Endothelial cell of umbilical vein (primary cell): ENCODE data around the gene C1QTNF2.

Source experiments
- EZH2 ChIP-seq: IDR thresholded peaks from 2 replicates; pipeline ENCODE4 v1.6.1; 2012; ENCODE audit warnings: borderline replicate concordance, low read depth, mild to moderate bottlenecking, moderate library complexity, low read length, inconsistent platforms; ENCODE audit not compliant: severe bottlenecking
- POLR2A ChIP-seq: IDR thresholded peaks from 2 replicates; pipeline ENCODE4 v1.6.1; 2012; ENCODE audit warnings: low read depth, mild to moderate bottlenecking, control low read depth, low read length
- TF ChIP-seq, protein P1 (sequence below), 2 donors: IDR thresholded peaks; 1 replicate in 1 of 2; 2 replicates in 1 of 2; pipeline ENCODE4 v1.5.1; 2011; ENCODE audit warnings: low read length in 2 of 2, mild to moderate bottlenecking in 2 of 2, moderate library complexity in 2 of 2, control low read depth in 1 of 2, inconsistent platforms in 1 of 2, low read depth in 1 of 2; ENCODE audit not compliant: insufficient read depth in 1 of 2; ENCODE audit errors: extremely low read depth in 1 of 2

DNA sequence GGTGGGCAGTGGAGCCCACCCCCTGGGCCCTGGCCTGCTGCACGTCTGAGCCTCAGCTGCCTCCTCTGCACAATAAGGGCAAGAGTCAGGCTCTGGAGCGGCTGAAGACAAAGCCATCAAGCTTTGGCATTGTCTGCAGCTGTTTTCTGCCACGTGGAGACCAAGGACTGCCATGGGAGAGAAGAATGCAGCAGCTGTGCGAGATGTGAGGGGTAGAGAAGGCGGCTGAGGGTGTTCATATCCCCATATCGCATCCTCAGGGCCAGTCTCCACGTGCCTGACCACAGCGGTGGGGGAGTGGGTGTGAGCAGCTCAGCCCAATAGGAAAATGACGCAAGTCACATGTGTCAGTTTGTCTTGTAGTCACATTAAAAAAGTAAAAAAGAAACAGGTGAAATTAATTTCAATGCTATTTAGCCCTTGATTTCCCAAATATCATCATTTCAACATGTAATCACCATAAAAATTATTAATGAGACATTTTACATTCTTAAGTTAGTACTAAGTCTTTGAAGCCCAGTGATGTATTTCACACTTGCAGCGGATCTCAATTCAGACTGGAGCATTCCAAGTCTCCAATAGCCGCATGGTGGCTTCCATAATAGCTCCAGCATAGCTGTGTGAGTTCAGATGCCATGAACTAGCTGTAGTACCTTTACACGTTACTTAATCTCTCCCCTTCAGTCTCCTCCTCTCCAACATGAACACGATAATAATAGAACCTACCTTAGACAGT lies 6.6 kb downstream of the C1QTNF2 start:
- TF ChIP-seq POLR2A: no peak
- no peak for TF ChIP-seq EZH2
- TF ChIP-seq, protein P1, sequence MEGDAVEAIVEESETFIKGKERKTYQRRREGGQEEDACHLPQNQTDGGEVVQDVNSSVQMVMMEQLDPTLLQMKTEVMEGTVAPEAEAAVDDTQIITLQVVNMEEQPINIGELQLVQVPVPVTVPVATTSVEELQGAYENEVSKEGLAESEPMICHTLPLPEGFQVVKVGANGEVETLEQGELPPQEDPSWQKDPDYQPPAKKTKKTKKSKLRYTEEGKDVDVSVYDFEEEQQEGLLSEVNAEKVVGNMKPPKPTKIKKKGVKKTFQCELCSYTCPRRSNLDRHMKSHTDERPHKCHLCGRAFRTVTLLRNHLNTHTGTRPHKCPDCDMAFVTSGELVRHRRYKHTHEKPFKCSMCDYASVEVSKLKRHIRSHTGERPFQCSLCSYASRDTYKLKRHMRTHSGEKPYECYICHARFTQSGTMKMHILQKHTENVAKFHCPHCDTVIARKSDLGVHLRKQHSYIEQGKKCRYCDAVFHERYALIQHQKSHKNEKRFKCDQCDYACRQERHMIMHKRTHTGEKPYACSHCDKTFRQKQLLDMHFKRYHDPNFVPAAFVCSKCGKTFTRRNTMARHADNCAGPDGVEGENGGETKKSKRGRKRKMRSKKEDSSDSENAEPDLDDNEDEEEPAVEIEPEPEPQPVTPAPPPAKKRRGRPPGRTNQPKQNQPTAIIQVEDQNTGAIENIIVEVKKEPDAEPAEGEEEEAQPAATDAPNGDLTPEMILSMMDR (IDR thresholded peaks at IDR 0.05; ENCODE audit: extremely low read depth in 1 of 2, insufficient read depth in 1 of 2, low read depth in 1 of 2, low read length in 2 of 2): no peak
